ENCODE measurements around the gene ZNF287.

The ZNF287 gene

GRCh38 chr17:16521070-16521727 is 47.8 kb downstream of the ZNF287 start:
- Histone ChIP-seq H3K4me1 (no peaks in the 10 kb centered on the region), H3K4me3 (ENCODE audit: low read depth, low read length) (no peak overlapping the region), H3K36me3 (no peaks in the 10 kb centered on the region), H3K27me3 (peaks cover 2% of the 10 kb centered on the region; the same call in 1 of the 2 replicates), H3K9me3 (no peaks in the 10 kb centered on the region)
- peak; percentile 55 for DNase-seq
- TF ChIP-seq, protein P1, sequence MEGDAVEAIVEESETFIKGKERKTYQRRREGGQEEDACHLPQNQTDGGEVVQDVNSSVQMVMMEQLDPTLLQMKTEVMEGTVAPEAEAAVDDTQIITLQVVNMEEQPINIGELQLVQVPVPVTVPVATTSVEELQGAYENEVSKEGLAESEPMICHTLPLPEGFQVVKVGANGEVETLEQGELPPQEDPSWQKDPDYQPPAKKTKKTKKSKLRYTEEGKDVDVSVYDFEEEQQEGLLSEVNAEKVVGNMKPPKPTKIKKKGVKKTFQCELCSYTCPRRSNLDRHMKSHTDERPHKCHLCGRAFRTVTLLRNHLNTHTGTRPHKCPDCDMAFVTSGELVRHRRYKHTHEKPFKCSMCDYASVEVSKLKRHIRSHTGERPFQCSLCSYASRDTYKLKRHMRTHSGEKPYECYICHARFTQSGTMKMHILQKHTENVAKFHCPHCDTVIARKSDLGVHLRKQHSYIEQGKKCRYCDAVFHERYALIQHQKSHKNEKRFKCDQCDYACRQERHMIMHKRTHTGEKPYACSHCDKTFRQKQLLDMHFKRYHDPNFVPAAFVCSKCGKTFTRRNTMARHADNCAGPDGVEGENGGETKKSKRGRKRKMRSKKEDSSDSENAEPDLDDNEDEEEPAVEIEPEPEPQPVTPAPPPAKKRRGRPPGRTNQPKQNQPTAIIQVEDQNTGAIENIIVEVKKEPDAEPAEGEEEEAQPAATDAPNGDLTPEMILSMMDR (IDR thresholded peaks at IDR 0.05; ENCODE audit: low read depth, low read length) = peak; percentile 77

DNA sequence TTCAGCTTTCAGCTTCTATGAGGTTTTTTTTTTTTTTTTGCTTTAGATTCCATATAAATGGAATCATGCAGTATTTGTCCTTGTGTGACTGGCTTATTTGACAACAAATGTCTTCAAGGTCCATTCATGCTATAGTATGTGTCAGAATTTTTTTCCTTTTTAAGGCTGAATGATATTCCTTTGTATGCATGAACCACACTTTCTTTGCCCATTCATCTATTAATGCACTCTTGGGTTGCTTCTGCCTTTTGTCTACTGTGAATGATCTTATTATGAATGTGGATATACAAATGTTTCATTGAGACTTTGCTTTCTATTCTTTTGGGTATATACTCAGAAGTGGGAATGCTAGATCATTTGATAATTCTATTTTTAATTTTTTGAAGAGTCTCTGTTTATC is 50.0 kb downstream of the ZNF287 start:
- TF ChIP-seq, protein P1 (IDR thresholded peaks at IDR 0.05; ENCODE audit: low read depth, low read length) = no peak
- no peak for DNase-seq
- Histone ChIP-seq H3K4me1 (no peaks in the 10 kb centered on the region), H3K36me3 (no peaks in the 10 kb centered on the region), H3K9me3 (no peaks in the 10 kb centered on the region), H3K27me3 (peaks cover 2% of the 10 kb centered on the region; the same call in 1 of the 2 replicates), H3K4me3 (ENCODE audit: low read depth, low read length) (no peak overlapping the region)

DNA sequence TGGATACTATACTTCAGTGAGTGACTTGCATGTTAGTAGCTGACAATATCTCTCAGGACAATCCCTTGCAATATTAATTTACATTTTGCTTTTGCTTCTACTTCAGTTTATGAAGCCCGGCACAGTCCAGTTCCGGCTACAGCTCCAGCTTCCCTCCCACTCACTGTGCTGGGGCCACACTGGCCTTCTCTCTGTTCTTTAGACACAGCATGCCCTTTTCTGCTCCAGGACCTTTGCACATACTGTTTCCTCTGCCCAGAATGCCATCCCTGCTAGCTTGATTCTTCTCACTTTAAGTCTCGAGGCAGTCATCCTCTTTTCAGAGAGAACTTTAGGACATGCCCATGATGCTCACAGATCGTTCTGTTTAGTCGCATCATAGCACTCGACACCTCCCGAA is 51.5 kb downstream of the ZNF287 start:
- no peaks in the 10 kb centered on the region for H3K9me3 ChIP-seq
- TF ChIP-seq, protein P1 (IDR thresholded peaks at IDR 0.05; ENCODE audit: low read depth, low read length) = no peak
- DNase-seq = no peak
- no peaks in the 10 kb centered on the region for H3K36me3 ChIP-seq
- H3K4me3 ChIP-seq (ENCODE audit: low read depth, low read length) = no peak overlapping the region
- H3K4me1 ChIP-seq = no peaks in the 10 kb centered on the region
- peaks cover 2% of the 10 kb centered on the region; the same call in 1 of the 2 replicates for H3K27me3 ChIP-seq

DNA sequence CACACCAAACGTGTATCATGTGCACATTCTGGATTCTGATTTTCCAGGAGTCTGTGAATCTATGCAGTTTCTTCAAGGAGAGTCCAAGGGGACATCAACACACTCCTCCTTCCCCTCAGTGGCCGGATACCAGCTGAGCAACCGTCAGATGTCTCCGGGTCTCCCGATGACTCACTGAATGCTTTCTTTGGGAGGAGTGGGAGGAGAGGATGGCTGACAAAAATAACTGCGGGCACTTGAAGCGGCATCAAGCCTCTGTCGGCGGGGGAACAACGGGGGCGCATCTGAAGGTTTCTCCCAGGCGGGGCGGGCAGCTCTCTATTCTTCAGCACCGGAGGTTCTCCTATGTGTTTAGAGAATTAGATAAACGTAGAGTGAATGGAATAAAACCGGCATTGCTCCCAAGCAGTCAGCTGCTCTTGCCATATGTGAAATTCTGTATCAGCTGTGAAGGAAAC is 52.4 kb downstream of the ZNF287 start:
- H3K4me3 ChIP-seq (ENCODE audit: low read depth, low read length) = peak overlapping the region; percentile 19
- peaks cover 2% of the 10 kb centered on the region; the same call in 1 of the 2 replicates for H3K27me3 ChIP-seq
- TF ChIP-seq, protein P1 (IDR thresholded peaks at IDR 0.05; ENCODE audit: low read depth, low read length) = no peak
- H3K9me3 ChIP-seq = no peaks in the 10 kb centered on the region
- H3K36me3 ChIP-seq = no peaks in the 10 kb centered on the region
- H3K4me1 ChIP-seq = no peaks in the 10 kb centered on the region
- DNase-seq = peak; percentile 8

DNA sequence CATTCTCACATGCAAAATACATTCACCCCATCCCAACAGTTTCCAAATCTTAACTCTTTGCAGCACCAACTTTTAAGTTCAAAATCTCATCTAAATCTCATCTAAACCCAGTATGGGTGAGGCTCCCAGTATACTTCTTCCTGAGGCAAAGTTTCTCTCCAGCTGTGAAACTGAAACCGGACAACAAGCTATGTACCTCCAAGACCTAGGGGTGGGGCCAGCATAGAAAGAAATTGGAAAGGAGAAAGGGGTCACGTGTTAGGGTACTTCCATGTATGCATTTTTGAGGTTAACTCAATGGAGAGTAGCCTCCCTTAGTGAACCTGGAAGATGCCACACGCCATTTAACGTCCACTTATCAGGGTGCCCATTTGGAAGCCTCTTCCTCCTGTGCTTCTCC is 53.1 kb downstream of the ZNF287 start:
- Histone ChIP-seq H3K36me3 (no peaks in the 10 kb centered on the region), H3K27me3 (peaks cover 2% of the 10 kb centered on the region; the same call in 1 of the 2 replicates), H3K9me3 (no peaks in the 10 kb centered on the region), H3K4me1 (no peaks in the 10 kb centered on the region), H3K4me3 (ENCODE audit: low read depth, low read length) (no peak overlapping the region)
- TF ChIP-seq, protein P1 (IDR thresholded peaks at IDR 0.05; ENCODE audit: low read depth, low read length) = no peak
- no peak for DNase-seq

DNA sequence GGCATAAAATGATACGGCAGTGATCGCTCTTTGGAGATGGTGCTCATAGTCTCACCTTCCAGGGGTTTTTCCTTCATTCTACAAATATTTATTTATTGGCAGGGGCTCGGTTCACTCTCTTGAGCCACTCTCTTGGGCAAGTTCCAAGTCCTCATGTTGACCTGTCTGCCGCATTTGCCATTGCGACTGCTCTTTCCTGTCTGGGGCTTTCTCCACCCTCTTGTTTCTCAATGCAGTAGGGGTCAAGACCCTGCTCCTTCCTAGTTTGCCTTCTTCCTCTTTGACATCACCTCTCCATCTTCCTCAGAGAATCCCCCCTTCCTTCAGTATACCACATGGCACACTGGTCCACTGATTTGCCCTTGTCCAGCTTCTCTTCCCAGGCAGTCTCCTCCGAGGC is 55.1 kb downstream of the ZNF287 start:
- TF ChIP-seq, protein P1 (IDR thresholded peaks at IDR 0.05; ENCODE audit: low read depth, low read length) = no peak
- DNase-seq = no peak
- Histone ChIP-seq H3K36me3 (no peaks in the 10 kb centered on the region), H3K9me3 (no peaks in the 10 kb centered on the region), H3K27me3 (peaks cover 2% of the 10 kb centered on the region; the same call in 1 of the 2 replicates), H3K4me1 (no peaks in the 10 kb centered on the region), H3K4me3 (ENCODE audit: low read depth, low read length) (no peak overlapping the region)

All from BE2C (cell line).